Measurements from ENCODE around the gene C3orf20.
A peak's percentile ranks its signal among the peaks of the same experiment; 100 is the strongest.

The C3orf20 gene

GRCh38 chr3:14787630-14788029 lies 112.7 kb downstream of the C3orf20 start:
- Mint-ChIP-seq H3K9me3 (no peaks in the 10 kb centered on the region), H3K27me3 (ENCODE audit: low read depth, poor library complexity) (peaks cover 46% of the 10 kb centered on the region), H3K4me3 (no peak overlapping the region), H3K4me1 (peaks cover 5% of the 10 kb centered on the region), H3K27ac (no peak overlapping the region), H3K36me3 (ENCODE audit: low read depth) (no peaks in the 10 kb centered on the region)
- TF ChIP-seq CTCF (IDR thresholded peaks at IDR 0.05): no peak
- no peak for DNase-seq

- no peak overlapping the region for H3K27ac Mint-ChIP-seq
- no peak overlapping the region for H3K4me3 Mint-ChIP-seq
- peaks cover 12% of the 10 kb centered on the region for H3K4me1 Mint-ChIP-seq
- H3K9me3 Mint-ChIP-seq: no peaks in the 10 kb centered on the region
- TF ChIP-seq CTCF (IDR thresholded peaks at IDR 0.05): no peak
- H3K36me3 Mint-ChIP-seq (ENCODE audit: low read depth): no peaks in the 10 kb centered on the region
- no peak for DNase-seq
- H3K27me3 Mint-ChIP-seq (ENCODE audit: low read depth, poor library complexity): peaks cover 55% of the 10 kb centered on the region
Measured at GRCh38 chr3:14788644-14789043, 113.7 kb downstream of the C3orf20 start.

- peaks cover 12% of the 10 kb centered on the region for H3K4me1 Mint-ChIP-seq
- peaks cover 58% of the 10 kb centered on the region for H3K27me3 Mint-ChIP-seq (ENCODE audit: low read depth, poor library complexity)
- H3K4me3 Mint-ChIP-seq: no peak overlapping the region
- H3K36me3 Mint-ChIP-seq (ENCODE audit: low read depth): no peaks in the 10 kb centered on the region
- TF ChIP-seq CTCF (IDR thresholded peaks at IDR 0.05): no peak
- DNase-seq: no peak
- H3K27ac Mint-ChIP-seq: no peak overlapping the region
- no peaks in the 10 kb centered on the region for H3K9me3 Mint-ChIP-seq
Measured at GRCh38 chr3:14789221-14789620, 114.3 kb downstream of the C3orf20 start.

- no peak for DNase-seq
- peaks cover 12% of the 10 kb centered on the region for H3K4me1 Mint-ChIP-seq
- no peak overlapping the region for H3K4me3 Mint-ChIP-seq
- H3K27me3 Mint-ChIP-seq (ENCODE audit: low read depth, poor library complexity): peaks cover 59% of the 10 kb centered on the region
- no peaks in the 10 kb centered on the region for H3K9me3 Mint-ChIP-seq
- H3K36me3 Mint-ChIP-seq (ENCODE audit: low read depth): no peaks in the 10 kb centered on the region
- no peak overlapping the region for H3K27ac Mint-ChIP-seq
- no peak for TF ChIP-seq CTCF (IDR thresholded peaks at IDR 0.05)
Measured at GRCh38 chr3:14789640-14790285, 114.8 kb downstream of the C3orf20 start.

GRCh38 chr3:14791343-14791945 lies 116.5 kb downstream of the C3orf20 start:
- TF ChIP-seq CTCF (IDR thresholded peaks at IDR 0.05): peak; percentile 64
- Mint-ChIP-seq H3K9me3 (no peaks in the 10 kb centered on the region), H3K4me3 (no peak overlapping the region), H3K4me1 (peaks cover 20% of the 10 kb centered on the region), H3K36me3 (ENCODE audit: low read depth) (no peaks in the 10 kb centered on the region), H3K27ac (no peak overlapping the region), H3K27me3 (ENCODE audit: low read depth, poor library complexity) (peaks cover 54% of the 10 kb centered on the region)
- DNase-seq: peak; percentile 79

GRCh38 chr3:14792691-14793121 lies 117.8 kb downstream of the C3orf20 start:
- Mint-ChIP-seq H3K4me1 (peaks cover 30% of the 10 kb centered on the region), H3K9me3 (no peaks in the 10 kb centered on the region), H3K27me3 (ENCODE audit: low read depth, poor library complexity) (peaks cover 49% of the 10 kb centered on the region), H3K4me3 (no peak overlapping the region), H3K27ac (no peak overlapping the region), H3K36me3 (ENCODE audit: low read depth) (no peaks in the 10 kb centered on the region)
- DNase-seq: no peak
- TF ChIP-seq CTCF (IDR thresholded peaks at IDR 0.05): no peak

Data from nephron progenitor cell (in vitro differentiated cells).